Left lobe of liver (tissue), 2 donors: ENCODE results near the gene PTH. TPM values are rescaled to one million over a fixed set of nuclear protein-coding genes. Genes with fewer than 3 reads are reported as not detected.

Source experiments
- ATAC-seq: fragments of 200-7000 bp; cut with Tn5 transposase; one replicate; pipeline ENCODE4 v1.9.1; 2020; ENCODE audit warnings: mild to moderate bottlenecking, moderate library complexity
- DNase-seq: peaks from one replicate; pipeline ENCODE4 v3.0.0-alpha.2; 2020; ENCODE audit warnings: low spot score
- total RNA-seq: library from RNA; stranded (reverse); gene quantifications from one replicate; pipeline ENCODE4 v1.2.1, GENCODE V29; 2021
- donor health status: DM: no; HTN: no; CAD: no; lungs with moderate emphysema.
- donor health status: DM: no; HTN: yes; CAD: no.

Gene PTH
- total RNA-seq, 1 donor from 2014 or later = not detected

DNA sequence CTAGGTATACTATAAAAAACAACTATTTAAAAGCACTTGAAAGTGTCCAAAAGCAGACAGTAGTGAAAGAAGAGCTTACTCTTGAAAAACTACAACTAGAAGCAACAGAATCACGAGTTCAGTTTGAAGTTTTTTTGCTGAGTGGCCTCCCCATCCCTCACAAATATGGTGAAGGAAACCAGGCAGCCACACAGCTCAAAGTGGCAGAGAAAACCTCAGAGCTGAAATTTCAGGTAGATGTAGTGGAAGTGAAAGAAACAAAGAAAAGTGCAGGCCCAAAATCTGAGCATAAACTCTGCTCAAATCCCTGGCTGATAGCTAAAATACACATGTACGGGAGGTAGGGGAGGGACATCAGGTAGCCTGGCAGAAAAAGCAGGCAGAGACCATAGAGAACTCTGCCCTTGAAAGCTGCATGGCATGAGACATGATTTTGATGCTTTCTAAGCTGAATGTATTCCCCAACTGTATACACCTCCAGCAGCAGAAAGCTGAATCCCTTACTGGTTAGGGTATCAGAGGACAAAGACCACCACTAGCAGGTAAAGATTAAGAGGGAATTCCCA, 44.9 kb downstream of the PTH start:
- DNase-seq (no peak), ATAC-seq (peak; percentile 86)

DNA sequence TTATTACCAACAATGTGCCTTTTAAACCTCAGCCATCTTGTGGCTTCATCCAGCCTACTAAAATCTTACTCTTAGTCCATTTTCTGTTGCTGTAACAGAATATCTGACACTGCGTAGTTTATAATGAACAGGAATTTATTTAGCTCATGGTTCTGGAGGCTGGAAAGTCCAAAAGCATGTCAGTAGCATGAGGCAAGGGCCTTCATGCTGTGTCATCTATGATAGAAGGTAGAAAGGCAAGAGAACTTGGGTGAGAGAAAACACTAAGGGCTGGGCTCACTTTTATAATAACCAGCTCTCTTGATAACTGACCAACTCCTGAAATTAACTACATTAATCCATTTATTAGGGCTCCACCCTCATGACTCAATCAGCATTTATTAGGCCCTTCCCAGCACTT, 46.3 kb downstream of the PTH start:
- DNase-seq (no peak), ATAC-seq (no peak)

GRCh38 chr11:13448876-13449275, 46.9 kb downstream of the PTH start:
- ATAC-seq = peak; percentile 74
- no peak for DNase-seq

DNA sequence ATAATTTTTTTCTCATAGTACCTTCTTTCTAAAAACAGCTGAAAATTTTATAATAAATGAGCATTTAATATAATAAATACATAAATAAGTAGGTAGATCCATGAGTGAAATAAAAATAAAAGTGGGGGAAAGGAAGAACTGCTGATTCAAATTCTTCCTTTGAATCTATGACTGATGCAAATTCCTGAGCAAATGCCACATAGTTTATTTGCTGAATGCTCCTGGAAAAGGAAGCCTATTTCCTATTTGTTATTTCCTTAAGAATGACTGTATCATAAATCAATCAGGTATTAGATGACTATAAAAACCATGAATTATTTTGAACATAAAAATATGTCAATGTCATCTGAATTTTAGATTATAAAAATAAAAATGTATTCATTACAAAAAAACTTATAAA, 49.4 kb downstream of the PTH start:
- no peak for DNase-seq
- no peak for ATAC-seq

GRCh38 chr11:13445588-13445987, 50.2 kb downstream of the PTH start:
- no peak for ATAC-seq

More at GRCh38 chr11:13445588-13445987, 50.2 kb downstream of the PTH start:
- no peak for DNase-seq

Other genes with a start within 250 kb of the PTH start
- 37.0 TPM for gene BMAL1, start 218.2 kb downstream of the PTH start, total RNA-seq
- 4.7 TPM for gene BTBD10, start 32.8 kb downstream of the PTH start, total RNA-seq
- 2.8 TPM for gene FAR1, start 172.7 kb upstream of the PTH start, total RNA-seq